Stimulated activated CD4-positive, alpha-beta T cell treated with anti-CD3 and anti-CD28 coated beads, Interleukin-1b, Interleukin-23, amount 100 ng/mL, for 24 hours (primary cell): ENCODE measurements around the gene RNU1-1.
"Not testable (repeated sequence)": the region's sequence is repeated elsewhere in the genome, so short reads cannot be mapped to it uniquely, and the experiment has no call there.

ENCODE experiments used
- DNase-seq, 4 experiments: peaks; one replicate each; pipeline ENCODE4 v3.0.0-alpha.2; 2020; ENCODE audit warnings: low read depth in 4 of 4, low spot score in 1 of 4

RNU1-1 gene

DNA sequence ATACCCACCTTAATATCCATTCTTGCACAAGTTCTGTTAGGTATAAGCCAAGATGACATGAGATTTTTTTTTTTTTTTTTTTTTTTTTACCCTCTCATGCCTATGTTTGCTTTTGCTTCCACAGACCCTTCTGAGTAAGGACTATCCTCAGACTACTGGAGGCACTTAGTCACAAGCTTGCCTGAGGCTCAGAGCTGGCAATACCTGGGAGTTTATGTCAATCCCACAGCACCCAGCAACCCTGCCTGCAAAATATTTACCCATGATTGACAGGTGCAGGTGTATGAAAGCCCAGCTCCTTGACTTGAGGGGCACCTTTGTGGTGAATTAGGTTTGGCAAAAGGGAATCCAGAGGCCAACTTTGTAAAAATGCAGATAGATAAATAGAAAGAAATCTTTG, 11.7 kb upstream of the RNU1-1 start:
- DNase-seq: not testable (repeated sequence)

DNA sequence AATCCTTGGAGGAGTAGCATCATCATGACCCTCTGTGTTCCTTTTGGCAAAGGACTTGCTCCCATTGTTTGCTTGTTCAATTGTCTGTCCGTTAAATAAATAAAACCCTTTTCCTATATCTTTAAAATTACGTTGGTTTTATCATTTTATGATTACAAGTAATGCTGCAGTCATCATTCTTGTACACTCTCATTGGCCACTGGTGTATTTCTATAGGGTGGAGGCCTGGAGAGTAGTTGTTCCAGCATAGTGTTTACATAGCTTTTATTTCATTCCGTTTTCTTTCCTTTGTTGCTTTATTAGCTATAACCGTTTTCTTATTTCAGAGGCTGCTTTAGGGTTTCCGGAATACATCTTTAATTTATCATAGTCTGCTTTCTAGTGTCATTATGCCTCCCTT, 7.6 kb upstream of the RNU1-1 start:
- DNase-seq: not testable (repeated sequence)

DNA sequence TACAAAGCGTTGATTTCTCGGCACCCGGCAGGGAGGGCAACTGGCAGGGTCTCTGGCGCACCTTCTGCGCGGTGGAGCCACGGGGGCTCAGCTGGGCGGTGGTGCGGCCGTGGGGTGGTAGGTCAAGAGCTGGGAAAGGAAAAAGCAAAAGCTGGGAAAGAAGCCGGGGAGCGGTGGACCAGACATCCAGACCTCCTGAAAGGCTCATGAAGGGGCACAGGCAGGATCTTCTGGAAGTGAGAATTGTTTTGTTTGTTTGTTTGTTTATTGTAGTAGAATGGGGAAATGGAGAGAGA, 7.2 kb upstream of the RNU1-1 start:
- no peak for DNase-seq

DNA sequence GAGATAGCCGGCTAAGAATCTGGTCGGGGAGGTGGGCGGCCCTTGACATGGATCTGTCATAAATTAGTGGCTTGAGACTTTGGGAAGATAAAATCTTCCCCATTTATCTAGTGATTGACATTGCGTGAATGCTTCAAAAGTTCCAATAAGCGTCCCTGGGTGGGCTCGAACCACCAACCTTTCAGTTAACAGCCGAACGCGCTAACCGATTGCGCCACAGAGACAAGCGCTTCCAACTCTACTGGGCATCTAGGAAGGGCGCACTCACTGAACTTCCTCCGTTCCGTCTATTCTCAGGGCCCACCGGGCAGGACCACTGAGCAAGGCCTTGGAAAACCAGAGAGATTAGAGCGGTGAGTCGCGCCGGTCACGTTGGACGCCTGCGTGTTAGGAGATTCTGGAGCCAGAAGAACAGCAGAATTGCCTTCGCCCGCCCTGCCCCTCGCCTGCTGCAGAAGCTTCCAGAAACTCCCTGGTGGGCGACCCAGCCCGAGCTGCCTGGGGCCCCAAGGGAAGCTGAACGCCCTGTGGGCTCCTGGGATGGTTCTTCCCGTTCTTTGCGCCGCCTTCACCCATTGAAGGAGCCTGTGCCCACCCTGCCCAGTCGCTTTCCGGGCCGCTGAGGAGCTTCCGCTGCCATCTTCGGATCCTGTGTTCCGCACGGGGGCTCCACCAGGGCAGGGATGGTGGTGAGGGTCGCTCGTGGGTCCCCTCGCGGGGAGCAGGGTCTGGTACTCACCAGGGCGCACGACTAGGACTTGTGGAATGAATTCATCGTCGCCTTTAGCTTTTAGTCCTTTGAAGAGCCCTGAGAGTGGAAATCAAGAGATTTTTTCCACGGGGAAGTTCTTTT, 6.6 kb upstream of the RNU1-1 start:
- not testable (repeated sequence) for DNase-seq

DNA sequence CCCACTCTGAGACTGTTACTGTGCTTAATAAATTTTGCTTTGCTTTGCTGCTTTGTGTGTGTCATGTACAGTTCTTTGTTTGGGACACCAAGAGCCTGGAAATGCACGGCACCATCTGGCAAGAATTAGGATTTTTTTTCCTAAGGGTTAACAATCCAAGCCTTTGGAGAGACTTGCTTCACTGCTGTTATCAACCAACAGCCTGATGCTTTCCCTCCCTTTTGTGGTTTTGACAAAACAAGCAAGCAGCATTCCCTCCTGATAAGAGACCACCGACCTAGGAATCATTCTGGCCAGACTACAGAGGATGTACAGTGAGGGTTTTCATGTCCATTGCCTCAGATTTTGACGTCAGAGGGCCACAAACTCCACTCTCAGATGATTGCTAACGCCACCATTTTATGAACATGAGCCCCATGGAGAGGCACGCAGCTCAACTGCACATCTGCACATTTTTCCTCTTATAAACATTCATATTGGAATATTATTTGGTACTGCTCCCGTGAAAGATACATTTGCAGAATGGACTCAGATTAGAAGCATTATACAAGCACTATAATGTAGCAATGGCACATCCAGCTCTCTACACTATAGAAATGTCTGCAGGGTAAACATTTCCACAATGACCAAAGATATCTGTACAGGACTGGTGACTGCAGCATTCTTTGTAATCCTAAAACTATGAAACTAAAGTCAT, 5.3 kb upstream of the RNU1-1 start:
- not testable (repeated sequence) for DNase-seq

DNA sequence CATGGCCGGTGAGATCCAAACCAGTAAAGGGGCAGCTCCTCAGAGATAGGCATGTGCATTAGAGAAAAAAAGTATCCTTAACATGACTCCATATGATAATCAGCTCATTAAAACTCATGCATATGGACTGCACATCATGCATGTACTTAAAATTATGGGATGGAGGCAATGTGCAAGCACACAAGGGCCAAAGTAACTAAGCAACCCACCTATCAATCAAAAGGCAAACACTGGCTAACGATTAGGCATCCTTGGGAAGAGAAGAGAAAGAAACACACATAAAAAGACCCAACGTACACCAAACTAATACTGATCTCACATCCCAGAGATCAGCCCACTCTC, 4.8 kb upstream of the RNU1-1 start:
- not testable (repeated sequence) for DNase-seq

DNA sequence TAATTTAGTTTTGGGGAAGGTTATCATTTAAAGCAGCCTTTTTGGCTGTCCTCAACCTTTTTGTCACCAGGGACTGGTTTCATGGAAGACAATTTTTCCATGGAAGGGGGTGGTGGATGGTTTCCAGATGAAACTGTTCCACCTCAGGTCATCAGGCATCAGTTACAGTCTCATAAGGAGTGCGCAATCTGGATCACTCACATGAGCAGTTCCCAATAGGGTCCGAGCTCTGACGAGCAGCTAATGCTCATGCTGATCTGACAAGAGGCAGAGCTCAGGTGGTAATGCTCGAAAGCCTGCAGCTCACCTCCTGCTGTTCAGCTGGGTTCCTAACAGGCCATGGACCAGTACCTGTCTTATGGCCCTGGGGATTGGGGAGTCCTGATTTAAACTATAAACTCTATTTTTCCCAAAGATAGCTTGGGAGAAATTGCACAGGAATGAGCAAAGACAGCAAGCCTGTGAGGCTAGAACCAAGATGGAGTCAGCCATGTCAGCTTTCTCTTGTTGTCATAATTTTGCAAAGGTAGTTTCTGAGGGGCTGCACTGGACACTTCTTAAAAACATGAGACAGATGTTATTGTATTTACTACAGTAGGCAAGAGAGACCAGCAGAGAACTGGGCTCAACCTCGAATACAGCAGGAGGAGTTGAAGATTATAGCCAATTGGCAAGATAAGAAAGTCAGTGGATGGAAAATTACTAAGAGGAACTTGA, 2.8 kb upstream of the RNU1-1 start:
- DNase-seq: not testable (repeated sequence)

DNA sequence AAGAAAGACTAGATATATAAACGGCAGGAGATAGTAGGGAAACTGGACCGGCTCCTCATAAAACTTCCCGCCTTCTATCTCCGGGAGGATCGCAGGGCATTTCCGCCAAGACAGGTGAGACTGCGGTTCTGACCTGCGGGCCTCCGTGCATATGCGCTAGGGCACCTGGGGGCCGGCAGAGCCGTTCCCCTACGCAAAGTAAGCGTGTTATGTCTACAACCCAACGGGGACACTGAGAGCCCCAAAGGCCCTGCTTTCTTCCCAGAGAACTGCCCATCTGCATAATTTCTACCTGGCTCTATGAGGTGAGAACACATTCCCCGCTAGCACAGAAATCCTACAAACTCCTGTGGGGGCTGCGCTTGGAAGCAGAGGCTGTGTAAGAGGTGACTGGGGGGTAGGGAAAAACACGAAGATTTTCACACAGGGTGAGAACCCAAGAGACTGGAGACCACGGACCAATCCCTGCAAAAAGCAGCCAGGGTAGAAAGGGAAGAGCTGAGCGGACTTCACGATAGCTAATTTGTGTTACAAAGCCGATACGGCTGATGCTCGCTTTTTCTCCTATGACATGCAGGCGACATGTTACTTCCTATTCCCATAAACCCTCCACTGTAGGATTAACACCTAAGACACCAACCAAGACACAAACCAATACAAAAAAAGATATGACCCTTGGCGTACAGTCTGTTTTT, 526 bp downstream of the RNU1-1 start:
- peak in 3 of 4 experiments; percentile 46 to 61 (median 54) for DNase-seq

DNA sequence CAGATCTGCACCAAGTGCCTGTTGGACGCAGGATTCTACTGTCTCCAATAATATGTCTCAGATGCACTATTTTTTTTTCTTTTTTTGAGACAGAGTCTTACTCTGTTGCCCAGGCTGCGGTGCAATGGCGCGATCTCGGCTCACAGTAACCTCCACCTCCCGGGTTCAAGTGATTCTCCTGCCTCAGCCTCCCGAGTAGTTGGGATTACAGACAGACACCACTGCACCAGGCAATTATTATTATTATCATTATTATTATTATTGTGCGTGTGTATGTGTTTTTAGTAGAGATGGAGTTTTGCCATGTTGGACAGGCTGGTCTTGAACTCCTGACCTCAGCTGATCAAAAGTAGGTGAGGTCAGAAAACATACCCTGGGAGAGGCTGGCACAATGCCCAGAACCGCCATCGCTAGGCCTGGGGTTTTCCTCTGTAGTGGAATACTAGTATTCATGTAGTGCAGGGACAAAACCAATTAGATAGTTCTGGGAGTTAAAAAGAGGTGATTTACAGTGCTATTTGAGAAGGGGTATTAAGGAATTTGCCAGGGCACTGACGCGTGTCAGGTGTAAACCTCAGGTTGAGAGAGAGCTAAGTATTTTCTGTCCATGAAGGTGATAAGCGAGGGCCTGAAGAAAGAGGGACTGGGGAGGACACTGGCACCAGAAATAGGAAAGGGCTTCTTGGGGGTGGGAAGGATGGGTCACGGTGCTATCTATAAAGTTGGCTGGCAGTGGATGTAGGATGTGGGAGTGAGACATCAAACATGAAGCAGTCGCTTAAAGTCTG, 1.3 kb downstream of the RNU1-1 start:
- not testable (repeated sequence) for DNase-seq

DNA sequence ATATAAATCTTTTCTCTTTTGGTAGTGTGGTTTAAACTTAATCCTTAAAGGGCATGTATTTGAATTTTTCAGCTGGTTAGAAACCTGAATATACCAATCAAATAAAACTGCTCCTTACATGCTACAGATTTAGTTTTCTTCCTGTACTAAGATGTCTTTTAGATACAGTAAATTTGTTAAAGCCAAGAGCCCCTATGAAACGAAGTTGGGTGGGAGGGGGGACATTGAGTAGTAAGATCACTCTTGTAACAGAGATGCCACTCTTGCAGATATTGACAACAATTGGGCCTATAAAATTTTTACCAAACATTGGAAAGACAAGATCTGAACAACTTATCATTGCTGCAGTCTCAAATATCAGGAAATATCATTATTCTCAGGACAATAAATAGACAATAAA, 2.2 kb downstream of the RNU1-1 start:
- not testable (repeated sequence) for DNase-seq

DNA sequence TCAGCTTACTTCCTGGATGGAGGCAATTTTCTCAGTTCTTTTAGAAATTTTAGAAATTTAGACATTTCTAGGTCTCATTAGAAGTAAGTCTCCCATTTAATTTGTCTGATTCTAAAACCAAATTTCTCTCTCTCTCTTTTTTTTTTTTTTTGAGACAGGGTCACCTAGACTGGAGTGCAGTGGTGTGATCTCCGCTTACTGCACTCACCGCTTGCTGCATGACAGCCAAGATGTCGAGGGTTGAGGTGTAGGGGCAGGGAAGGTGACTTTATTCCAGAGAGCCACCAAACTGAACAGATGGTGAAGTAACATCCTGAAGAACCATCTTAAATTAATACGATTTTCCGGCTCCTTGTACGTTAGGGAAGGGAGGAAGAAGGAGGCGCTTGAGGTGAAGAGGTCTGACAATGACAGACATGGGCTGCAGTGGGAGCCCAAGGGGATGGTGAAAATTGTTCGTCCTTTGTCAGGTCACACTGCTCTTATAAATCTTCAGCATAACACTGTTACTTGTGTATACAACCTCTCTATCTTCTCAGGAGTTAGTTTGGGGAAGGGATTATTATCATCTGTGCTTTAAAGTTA, 5.1 kb downstream of the RNU1-1 start:
- DNase-seq: not testable (repeated sequence)

DNA sequence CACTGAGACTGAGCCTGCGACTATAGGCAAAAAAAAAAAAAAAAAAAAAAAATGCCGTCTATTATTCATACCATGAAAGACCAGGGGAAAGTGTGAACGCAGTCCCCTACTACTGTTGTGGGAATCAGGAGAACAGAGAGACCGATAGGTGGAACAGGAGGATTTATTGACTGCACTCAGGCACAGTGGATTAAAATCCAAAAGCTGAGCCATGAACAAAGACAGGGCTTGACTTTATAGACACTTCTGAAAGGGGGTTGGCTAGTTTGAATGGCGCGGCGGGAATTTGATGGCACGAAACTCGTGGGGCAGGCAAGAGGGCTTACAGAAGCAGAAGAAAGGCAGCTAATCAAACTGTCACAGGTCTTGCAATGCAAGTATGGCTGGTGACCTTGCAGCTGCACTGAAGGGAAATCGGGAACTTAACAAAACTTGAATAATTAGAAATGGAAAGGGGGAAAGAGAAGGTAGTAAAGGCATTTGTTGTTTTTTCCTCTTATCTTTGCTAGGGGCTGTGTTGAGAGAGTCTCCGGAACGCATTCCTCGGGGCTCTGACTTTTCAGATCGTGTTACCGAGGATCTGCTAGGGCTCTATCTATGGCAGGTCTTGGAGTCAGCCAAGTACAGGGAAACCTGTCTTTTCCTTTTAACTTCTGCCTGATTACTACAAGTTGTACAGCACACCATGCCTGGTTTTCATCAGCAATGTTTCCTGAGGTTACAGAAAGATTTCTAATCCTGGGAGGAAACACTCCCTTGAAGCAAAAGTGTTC, 7.5 kb downstream of the RNU1-1 start:
- DNase-seq: not testable (repeated sequence)

DNA sequence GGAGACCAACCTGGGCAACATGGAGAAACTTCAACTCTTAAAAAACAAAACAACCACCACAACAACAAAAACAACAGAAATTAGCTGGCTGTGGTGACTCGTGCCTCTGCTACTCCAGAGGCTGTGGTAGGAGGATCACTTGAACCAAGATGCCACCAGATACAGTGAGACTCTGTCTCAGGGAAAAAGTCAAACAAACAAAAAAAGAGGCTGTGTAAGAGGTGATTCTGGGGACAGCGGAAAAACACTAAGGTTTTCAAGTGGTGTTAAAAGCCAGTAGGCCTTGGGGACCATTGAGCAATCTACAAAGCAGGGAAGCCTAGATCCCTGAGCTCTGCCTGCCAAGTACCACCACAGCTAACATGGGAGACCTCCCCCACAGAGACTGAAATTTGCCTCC, 8.2 kb downstream of the RNU1-1 start:
- not testable (repeated sequence) for DNase-seq

DNA sequence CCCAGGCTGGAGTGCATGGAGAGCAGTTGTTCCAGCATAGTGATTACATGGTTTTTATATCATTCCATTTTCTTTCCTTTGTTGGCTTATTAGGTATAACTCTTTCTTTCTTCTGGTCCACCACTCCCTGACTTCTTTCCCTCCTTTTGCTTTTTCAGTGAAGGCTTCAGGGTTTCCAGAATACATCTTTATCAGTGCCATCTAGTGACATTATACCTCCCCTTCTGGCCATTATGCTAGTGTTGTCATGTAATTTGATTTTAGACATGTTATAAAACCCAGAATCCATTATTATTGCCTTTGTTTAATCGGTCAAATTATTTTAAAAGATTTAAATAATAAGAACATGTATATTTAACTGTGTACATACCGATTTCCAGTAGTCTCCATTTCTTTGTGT, 10.6 kb downstream of the RNU1-1 start:
- no peak for DNase-seq

DNA sequence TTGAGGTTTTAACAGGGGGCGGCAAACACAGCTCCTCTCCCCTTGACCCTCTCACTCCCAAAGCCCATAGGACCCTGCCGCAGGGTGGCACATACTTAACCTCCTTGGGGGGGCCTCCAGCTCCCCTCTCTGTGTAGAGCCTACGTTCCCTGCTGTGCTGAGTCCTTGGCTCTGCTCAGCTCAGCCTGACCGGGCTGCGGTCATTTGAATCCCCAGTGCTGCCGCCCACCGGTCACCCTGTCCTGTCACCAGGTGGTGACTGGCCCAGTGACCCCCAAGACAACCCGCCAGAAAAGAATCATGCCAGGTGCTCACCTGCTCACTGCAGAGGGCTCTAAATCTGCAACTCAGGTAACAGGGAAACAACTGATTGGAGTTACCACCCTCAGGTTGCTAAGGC, 12.6 kb downstream of the RNU1-1 start:
- not testable (repeated sequence) for DNase-seq

DNA sequence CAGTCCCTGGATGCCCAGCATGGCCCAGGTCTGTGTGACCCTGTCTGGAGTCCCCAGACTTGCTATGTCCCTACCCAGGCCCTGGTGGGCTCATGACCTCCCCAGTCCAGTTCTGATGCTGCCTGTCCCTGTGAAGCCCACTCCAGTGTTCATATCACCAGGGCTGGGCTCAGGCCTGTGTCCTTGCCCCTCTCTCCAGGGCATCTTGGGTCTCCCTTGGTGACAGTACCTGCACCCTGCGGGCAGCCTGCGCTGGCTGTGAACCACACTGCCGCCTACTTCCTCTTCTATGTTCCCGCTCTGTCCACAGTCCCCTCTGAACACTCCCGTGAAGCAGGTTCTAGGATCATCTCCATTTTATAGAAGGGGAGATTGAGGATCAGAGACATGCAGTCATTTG, 13.1 kb downstream of the RNU1-1 start:
- not testable (repeated sequence) for DNase-seq

DNA sequence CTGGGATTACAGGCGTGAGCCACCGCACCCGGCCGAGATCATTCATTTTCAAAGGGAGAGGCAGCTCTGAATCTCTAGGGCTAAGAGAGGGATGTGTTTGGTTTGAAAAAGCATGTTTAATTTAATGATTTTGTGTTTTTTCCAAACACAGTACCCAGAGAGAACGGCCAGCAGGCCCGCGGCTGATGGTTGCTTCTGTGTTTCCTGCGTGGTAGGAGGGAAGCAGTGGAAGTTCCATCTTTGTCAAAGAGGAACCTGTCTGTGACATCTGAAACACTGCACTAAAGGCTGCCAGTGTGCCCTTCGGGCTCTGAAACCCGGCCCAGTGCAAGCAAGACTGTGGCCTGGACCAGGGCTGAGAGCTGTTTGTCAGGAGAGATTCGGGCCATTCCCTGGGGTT, 13.6 kb downstream of the RNU1-1 start:
- not testable (repeated sequence) for DNase-seq

DNA sequence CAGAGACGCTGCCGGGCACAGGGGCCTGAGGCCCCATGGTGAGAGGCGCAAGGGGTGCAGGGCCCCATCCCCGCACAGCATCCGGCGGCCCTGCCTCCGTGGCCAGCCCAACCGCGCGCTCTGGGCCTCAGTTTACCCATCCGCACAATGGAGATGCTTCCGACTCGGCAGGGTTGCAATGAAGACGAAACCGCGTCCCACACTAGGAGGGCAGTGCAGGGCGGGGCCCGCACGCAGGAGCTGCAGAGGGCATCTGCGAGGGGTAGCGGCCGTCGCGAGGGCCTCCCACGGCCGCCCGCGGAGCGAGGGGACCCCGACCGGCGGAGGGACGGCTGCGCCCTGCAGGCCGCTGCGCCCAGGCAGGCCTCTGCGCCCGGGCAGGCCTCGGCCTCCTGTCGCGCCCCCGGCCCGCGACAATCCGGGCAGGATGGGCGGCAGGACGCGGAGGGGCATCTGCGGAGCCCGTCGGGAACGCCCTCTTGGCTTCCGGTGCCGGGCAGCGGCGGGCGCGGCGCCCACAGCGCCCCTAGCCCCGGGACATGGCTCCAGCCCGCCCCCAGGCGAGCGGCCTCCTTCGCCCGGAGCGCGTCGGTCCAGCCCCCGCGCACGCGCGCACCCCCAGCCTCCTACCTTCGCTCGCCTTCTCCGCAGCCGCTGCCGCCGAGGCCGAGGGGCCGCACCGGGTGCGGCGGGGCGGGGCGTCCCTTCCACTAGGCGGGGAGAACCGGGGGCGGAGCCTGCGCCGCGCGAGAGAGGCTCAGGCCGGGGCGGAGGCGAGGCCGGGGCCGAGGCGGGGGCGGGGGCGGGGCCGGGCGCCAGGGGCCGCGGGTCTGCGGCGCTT, 15.3 kb downstream of the RNU1-1 start:
- DNase-seq: peak; percentile 54 to 82 (median 64)

DNA sequence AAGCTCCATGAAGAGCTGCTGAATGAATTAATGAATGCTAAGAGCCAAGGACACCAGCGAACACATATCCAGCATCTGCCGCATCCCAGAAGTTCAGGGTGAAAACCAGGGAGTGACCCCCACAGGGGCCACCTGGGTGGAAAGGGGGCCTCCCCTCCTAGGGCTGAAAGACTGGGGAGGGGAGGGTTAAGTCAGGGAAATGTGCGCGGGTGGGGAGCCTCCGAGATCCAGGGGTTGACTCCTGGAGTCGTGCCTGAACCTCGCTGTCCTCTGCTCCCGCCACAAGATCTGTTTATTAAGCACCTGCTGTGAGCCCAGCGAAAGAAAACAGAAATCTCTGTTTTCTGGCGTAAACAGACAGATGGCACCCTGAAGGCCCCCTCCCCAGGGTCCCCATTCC, 16.0 kb downstream of the RNU1-1 start:
- DNase-seq: not testable (repeated sequence)
